ENCODE measurements around the gene CHAD. TPM values are rescaled to one million over a fixed set of nuclear protein-coding genes. Genes with fewer than 3 reads are reported as not detected.

CHAD gene
- total and polyA plus RNA-seq, 2 donors (not counting 3 experiments of a cell fraction or from before 2014, with no cell fraction given), result not detected

DNA sequence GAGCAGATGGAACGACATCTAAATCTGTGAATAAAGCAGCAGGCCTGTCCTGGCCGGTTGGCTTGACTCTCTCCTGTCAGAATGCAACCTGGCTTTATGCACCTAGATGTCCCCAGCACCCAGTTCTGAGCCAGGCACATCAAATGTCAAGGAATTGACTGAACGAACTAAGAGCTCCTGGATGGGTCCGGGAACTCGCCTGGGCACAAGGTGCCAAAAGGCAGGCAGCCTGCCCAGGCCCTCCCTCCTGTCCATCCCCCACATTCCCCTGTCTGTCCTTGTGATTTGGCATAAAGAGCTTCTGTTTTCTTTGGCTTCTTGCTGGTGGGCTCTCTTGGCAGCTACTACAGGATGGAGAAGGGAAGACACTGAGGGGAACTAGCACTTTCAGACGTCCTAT is 5.8 kb upstream of the CHAD start:
- Histone ChIP-seq H3K4me2 (ENCODE audit: insufficient read depth, low read length) (no peak overlapping the region), H3K27ac (ENCODE audit: insufficient read depth, low read depth, low read length) (no peak overlapping the region), H3K9me3 (replicated peaks; ENCODE audit: control insufficient read depth, insufficient read depth, low read length) (no peaks in the 10 kb centered on the region), H3K4me3 (replicated peaks in 1 of 3; ENCODE audit: insufficient read depth in 1 of 3, low read depth in 1 of 3, low read length in 3 of 3) (no peak overlapping the region), H3K36me3 (ENCODE audit: control insufficient read depth in 2 of 2, extremely low read depth in 1 of 2, insufficient read depth in 2 of 2, low read length in 2 of 2) (no peaks in the 10 kb centered on the region), H2AFZ (ENCODE audit: low read depth, low read length) (no peak overlapping the region), H3K79me2 (ENCODE audit: control insufficient read depth, insufficient read depth, low read length) (peaks cover under 1% of the 10 kb centered on the region), H3K9ac (replicated peaks; ENCODE audit: extremely low read depth, insufficient read depth, low read length) (no peak overlapping the region), H3K4me1 (ENCODE audit: control insufficient read depth, extremely low read depth, insufficient read depth, low read length) (peaks cover 3% of the 10 kb centered on the region), H3K9me1 (replicated peaks; ENCODE audit: control insufficient read depth, extremely low read depth, insufficient read depth, low read length) (no peaks in the 10 kb centered on the region), H4K20me1 (replicated peaks; ENCODE audit: control insufficient read depth, extremely low read depth, insufficient read depth, low read length) (no peaks in the 10 kb centered on the region), H3K27me3 (ENCODE audit: control insufficient read depth in 2 of 2, insufficient read depth in 2 of 2, low read length in 2 of 2) (peaks cover 10 to 25% of the 10 kb centered on the region in 2 experiments)
- no peak for TF ChIP-seq POLR2AphosphoS5 (IDR thresholded peaks at IDR 0.05; ENCODE audit: insufficient read depth, low read depth, low read length)
- TF ChIP-seq, protein P1, sequence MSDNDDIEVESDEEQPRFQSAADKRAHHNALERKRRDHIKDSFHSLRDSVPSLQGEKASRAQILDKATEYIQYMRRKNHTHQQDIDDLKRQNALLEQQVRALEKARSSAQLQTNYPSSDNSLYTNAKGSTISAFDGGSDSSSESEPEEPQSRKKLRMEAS (IDR thresholded peaks at IDR 0.05; ENCODE audit: insufficient read depth, insufficient read length), result no peak
- TF ChIP-seq, protein P2, sequence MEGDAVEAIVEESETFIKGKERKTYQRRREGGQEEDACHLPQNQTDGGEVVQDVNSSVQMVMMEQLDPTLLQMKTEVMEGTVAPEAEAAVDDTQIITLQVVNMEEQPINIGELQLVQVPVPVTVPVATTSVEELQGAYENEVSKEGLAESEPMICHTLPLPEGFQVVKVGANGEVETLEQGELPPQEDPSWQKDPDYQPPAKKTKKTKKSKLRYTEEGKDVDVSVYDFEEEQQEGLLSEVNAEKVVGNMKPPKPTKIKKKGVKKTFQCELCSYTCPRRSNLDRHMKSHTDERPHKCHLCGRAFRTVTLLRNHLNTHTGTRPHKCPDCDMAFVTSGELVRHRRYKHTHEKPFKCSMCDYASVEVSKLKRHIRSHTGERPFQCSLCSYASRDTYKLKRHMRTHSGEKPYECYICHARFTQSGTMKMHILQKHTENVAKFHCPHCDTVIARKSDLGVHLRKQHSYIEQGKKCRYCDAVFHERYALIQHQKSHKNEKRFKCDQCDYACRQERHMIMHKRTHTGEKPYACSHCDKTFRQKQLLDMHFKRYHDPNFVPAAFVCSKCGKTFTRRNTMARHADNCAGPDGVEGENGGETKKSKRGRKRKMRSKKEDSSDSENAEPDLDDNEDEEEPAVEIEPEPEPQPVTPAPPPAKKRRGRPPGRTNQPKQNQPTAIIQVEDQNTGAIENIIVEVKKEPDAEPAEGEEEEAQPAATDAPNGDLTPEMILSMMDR (IDR thresholded peaks at IDR 0.05; ENCODE audit: extremely low read depth in 1 of 2, insufficient read depth in 1 of 2, low read depth in 1 of 2, low read length in 2 of 2), result no peak
- TF ChIP-seq MYC (IDR thresholded peaks at IDR 0.05; ENCODE audit: low read depth, low read length), result no peak
- no peak for TF ChIP-seq POLR2A (IDR thresholded peaks at IDR 0.05; ENCODE audit: low read depth, low read length)
- no peak for TF ChIP-seq JUN (IDR thresholded peaks at IDR 0.05; ENCODE audit: borderline replicate concordance, insufficient read depth, insufficient read length, low read depth)
- no peak for TF ChIP-seq FOS (IDR thresholded peaks at IDR 0.05; ENCODE audit: borderline replicate concordance, insufficient read depth, low read length)
- no peak for TF ChIP-seq EZH2 (IDR thresholded peaks at IDR 0.05; ENCODE audit: borderline replicate concordance, low read depth, low read length, severe bottlenecking)
- no peak for TF ChIP-seq GATA2 (IDR thresholded peaks at IDR 0.05; ENCODE audit: insufficient read depth, insufficient read length, low read depth, low read length)
- CTCF ChIA-PET, result interaction anchor here (1.6 to 2.6 kb wide), 2 partner anchors 77 to 113 kb away, joined by 4 to 10 read pairs; partner anchors contain the start of gene LRRC59
- BruUV-seq (replicated peaks), result no TSS peak
- no peak for DNase-seq (ENCODE audit: low read depth, low spot score)
- POLR2A ChIA-PET, result no interaction called here
- intact Hi-C loops (cut with micrococcal nuclease), result no loop called here
- FAIRE-seq, result no peak
- dilution Hi-C loops (cut with MboI; ENCODE audit: extremely low pct_ligation_motif_present, low sequenced_read_pairs), result no loop called here
